Transverse colon (tissue), 4 donors: ENCODE results near the gene NCKIPSD.

Experiments used
- CTCF ChIP-seq, 5 experiments: fragments of 200-600 bp in 3 of 5; fragments of 450-650 bp in 2 of 5; sonication (generic) in 3 of 5; IDR thresholded peaks; 1 replicate in 2 of 5; 2 replicates in 3 of 5; pipeline ENCODE4 v1.5.1; 2016 to 2017; ENCODE audit warnings: antibody characterized with exemption in 5 of 5, inconsistent platforms in 3 of 5, mild to moderate bottlenecking in 2 of 5, moderate library complexity in 1 of 5
- POLR2AphosphoS5 ChIP-seq, 3 donors: sonication (generic); formaldehyde crosslinking; IDR thresholded peaks; one replicate each; pipeline ENCODE4 v1.6.1; 2016; ENCODE audit warnings: antibody characterized with exemption in 3 of 3

- TF ChIP-seq CTCF (IDR thresholded peaks at IDR 0.05) (no peak), POLR2AphosphoS5 (IDR thresholded peaks at IDR 0.05) (no peak)
Measured at GRCh38 chr3:48680811-48681540, 4.7 kb downstream of the NCKIPSD start.
